ENCODE measurements around the gene VIPR2.

DNA sequence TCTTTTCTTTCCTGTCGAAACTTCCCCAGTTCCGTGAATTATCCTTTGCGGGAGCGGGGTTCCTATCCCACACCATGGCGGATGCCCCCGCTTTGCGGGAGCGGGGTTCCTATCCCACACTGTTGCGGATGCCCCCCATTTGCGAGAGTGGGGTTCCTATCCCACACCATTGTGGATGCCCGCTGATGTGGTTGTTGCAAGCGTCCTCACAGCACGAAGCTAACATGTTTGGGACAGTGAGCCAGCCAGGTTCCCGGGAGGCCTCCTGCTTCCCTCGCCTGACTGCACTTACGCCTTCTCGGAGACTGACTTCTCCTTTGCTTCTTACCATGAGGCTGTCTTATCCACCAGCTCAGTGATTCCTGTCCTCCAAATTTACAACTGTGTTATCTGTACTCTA, 134.7 kb downstream of the VIPR2 start:
- TF ChIP-seq, protein P1, sequence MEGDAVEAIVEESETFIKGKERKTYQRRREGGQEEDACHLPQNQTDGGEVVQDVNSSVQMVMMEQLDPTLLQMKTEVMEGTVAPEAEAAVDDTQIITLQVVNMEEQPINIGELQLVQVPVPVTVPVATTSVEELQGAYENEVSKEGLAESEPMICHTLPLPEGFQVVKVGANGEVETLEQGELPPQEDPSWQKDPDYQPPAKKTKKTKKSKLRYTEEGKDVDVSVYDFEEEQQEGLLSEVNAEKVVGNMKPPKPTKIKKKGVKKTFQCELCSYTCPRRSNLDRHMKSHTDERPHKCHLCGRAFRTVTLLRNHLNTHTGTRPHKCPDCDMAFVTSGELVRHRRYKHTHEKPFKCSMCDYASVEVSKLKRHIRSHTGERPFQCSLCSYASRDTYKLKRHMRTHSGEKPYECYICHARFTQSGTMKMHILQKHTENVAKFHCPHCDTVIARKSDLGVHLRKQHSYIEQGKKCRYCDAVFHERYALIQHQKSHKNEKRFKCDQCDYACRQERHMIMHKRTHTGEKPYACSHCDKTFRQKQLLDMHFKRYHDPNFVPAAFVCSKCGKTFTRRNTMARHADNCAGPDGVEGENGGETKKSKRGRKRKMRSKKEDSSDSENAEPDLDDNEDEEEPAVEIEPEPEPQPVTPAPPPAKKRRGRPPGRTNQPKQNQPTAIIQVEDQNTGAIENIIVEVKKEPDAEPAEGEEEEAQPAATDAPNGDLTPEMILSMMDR (IDR thresholded peaks at IDR 0.05): no peak
- TF ChIP-seq POLR2AphosphoS5 (IDR thresholded peaks at IDR 0.05) (no peak), POLR2A (IDR thresholded peaks at IDR 0.05) (no peak)
